ENCODE data around the gene CILP2.

Gene CILP2

DNA sequence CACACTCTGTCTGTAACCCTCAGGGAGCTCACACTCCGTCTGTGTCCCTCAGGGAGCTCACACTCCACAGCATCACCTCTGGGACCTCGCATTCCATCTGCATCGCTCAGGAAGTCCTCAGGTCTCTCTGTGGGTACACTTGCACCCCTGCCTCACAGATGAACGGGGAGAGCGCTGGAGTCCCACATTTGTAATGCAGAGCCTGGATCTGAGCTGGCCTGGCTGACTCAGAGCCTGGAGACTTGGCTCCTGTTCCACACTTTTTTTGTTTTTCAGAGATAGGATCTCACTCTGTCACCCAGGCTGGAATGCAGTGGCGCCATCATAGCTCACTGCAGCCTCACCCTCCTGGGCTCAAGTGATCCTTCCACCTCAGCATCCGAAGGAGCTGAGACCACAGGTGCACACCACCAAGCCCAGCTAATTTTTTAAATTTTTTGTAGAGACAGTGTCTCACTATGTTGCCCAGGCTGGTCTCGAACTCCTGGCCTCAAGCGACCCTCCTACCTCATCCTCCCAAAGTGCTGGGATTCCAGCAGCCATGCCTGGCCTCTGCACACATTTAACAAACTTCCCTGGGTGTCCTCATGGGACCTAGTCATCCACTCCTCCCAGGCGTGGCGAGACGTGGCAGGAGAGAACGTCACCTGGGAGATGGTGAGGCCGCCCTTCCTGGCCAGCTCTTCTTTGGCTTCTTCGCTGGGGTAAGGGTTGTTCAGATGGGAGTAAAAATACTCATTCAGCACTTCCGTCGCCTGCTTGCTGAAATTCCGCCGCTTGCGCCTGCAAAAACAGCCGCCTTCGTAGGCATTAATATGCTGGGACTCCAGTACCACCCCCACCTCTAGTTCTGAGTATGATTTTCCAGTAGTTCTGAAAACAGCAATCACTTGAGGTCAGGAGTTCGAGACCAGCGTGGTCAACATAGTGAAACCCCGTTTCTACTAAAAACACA, 31.0 kb downstream of the CILP2 start:
- DNase-seq = no peak

- no peak for DNase-seq
Observed at GRCh38 chr19:19570571-19570970, 32.5 kb downstream of the CILP2 start.

- DNase-seq = no peak
Observed at GRCh38 chr19:19571071-19571786, 33.2 kb downstream of the CILP2 start.

- DNase-seq = no peak
Observed at GRCh38 chr19:19575411-19575810, 37.3 kb downstream of the CILP2 start.

GRCh38 chr19:19578252-19578651, 40.2 kb downstream of the CILP2 start:
- DNase-seq = no peak

DNA sequence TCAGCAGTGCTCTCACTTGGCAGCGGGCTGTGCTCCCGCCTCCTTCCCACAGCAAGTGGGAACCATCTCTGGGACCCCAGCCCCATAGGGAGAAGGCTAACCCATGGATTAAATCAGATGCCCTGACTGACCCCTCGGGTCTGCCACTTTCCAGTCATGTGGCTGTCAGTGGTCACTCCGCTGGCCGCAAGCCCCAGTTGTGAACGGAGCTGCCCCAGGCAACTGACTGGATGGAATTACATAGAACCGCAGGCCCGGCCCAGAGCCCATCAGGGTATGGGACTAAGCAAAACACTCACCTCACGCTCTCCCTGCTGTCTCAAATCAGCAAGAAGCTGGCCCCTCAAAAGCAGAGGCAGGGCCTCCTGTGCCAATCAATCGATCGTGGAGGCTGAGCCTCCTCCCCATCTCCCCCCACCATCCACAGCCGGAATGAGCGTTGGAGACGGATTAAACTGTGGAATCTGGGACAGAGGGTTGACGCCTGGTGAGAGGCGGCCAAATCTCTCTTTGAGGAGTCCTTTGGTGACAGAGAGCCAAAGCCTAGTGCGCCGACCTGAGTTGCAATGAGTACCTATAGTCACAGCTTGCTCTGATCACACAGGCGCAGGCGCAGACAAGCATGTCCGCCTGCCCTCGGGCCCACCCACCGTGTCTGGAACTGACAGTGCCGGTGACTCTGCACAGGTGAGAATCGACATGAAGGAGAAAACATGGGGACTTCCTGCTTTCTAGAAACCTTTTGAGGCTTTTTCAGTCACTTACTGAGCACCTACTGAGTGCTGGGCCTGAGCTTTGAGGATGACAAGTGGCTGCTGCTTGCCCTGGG, 41.7 kb downstream of the CILP2 start:
- no peak for DNase-seq

GRCh38 chr19:19580418-19580817, 42.4 kb downstream of the CILP2 start:
- no peak for DNase-seq

- no peak for DNase-seq
Observed at GRCh38 chr19:19581391-19581790, 43.3 kb downstream of the CILP2 start.

- no peak for DNase-seq
Observed at GRCh38 chr19:19582471-19582870, 44.4 kb downstream of the CILP2 start.

DNA sequence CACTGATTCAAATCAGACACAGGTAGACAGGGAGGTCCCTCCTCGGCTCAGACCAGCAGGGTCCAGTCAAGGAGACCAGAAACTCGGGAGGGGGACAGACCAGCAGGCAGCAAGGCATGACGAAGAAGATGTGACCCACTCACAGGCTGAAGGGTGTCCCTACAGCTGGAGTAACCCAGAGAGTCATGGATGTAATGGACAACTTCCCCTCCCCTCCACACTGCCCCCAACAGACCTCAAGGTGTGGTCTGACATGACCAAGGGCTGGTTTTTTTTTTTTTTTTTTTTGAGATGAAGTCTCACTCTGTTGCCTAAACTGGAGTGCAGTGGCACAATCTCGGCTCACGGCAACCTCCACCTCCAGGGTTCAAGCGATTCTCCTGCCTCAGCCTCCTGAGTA, 46.3 kb downstream of the CILP2 start:
- no peak for DNase-seq

DNA sequence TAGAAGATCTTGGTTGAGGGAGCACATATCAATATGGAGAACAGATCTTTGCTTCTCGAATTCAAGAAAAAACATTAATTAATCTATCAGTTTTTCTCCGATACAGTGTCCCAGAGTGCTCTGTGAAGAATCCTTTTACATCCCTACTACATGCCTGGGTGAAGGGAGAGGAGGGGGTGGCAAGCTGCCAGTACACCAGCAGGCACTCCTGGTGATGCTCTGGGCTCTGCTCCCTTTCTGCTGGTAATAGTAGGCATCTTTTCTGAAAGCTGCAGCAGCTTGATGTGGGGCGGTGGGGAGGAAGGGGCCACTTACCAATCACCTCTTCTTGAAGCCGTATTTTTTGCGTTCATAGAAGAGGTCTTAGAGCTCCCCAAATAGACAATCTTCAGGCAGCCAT, 49.7 kb downstream of the CILP2 start:
- DNase-seq = no peak

DNA sequence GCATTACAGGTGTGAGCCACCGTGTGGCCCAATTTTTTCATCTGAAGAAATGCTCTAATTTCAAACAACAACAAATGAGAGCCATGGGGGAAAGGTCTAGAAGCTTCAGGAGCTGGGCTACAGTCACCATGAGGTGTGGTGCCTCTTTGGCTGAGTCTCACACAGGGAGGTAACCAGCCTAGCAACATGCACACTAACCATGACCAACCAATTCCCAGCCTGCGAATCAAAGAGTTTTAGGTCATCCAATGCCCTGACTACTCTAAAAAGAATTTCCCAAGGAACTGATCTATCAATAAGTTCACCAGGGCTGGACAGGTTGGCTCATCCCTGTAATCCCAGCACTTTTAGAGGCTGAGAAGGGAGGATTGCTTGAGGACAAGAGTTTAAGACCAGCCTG, 50.5 kb downstream of the CILP2 start:
- DNase-seq = no peak

DNA sequence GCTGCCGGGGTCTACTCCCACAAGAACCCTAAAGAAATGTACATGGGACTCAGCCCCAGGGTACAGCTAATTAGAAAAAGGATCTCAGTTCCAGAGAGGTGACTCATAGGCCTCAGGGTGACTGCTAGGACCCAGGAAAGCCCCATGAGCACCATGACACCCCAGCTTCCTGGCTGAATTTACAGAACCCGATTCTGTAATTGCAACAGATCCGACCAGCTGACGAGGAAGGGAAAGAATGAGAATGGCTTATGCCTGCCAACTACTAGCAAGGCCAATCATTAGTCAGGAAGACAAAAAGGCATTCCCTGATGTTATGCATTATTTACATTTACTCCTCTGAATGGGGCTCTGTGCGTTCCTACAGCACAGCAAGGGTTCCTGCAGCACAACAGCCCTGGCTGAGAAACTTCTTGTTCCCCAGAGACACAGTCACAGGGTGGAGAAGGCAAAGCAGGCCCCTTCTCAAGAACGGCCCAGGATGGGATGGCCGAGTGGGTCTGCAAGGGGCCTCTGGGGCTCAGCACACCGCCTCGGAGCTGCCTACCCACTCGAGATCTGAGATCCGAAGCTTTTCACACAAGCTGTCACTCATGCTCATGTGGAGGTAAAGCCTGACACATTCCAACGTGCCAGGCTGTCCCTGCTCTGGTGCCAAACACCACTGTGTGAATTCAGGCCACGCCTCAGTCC, 53.2 kb downstream of the CILP2 start:
- DNase-seq = peak; percentile 96

- DNase-seq = no peak
Observed at GRCh38 chr19:19592690-19593089, 54.6 kb downstream of the CILP2 start.

DNA sequence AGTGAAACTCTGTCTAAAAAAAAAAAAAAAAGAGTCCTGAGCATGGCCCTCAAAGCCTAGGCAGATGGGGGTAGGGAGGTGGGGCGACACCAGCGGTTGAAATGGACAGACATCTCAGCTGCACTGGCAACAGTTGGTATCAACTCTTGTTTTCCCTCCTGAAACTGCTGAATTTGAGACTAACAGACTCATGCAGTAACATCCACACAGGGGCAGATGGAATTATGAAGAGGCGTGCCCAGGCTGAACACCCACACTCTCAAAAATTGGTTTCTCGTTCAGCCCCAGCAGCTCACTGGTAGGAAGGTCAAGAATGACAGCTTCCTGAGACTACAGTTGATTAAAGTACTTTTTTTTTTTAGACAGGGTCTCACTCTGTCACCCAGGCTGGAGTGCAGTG, 56.3 kb downstream of the CILP2 start:
- DNase-seq = no peak

- no peak for DNase-seq
Observed at GRCh38 chr19:19595171-19595701, 57.2 kb downstream of the CILP2 start.
